OCI-LY7 (cell line): ENCODE data around the gene LUZP1. TPM values are rescaled to one million over a fixed set of nuclear protein-coding genes. Genes with fewer than 3 reads are reported as not detected.

Source experiments
- BruUV-seq: library from RNA; stranded (reverse); fragments of 400-500 nt; replicated peaks from 2 replicates; lab custom pipeline; 2021; lab: Mats Ljungman, UMichigan
- CTCF ChIA-PET: fragments of 300-600 bp; sonication (Branson Sonifier 250); formaldehyde crosslinking; loops from one replicate; lab custom pipeline; 2022; ENCODE audit warnings: antibody characterized with exemption; ENCODE audit not compliant: unreplicated experiment; lab: Charles Lee
- POLR2A ChIA-PET: fragments of 300-600 bp; sonication (Branson Sonifier 250); formaldehyde crosslinking; loops from one replicate; lab custom pipeline; 2022; ENCODE audit warnings: antibody characterized with exemption; lab: Charles Lee
- DNase-seq: peaks from one replicate; pipeline ENCODE4 v3.0.0-alpha.2; 2015; ENCODE audit warnings: low spot score
- H2AFZ ChIP-seq: fragments of 200-600 bp; sonication (generic), shearing (Covaris generic); 2 replicates; pipeline ENCODE4 v1.6.1; 2014; ENCODE audit warnings: mild to moderate bottlenecking, antibody characterized with exemption, low read length, moderate library complexity
- H3K27ac ChIP-seq: fragments of 200-600 bp; sonication (generic); 2 replicates; pipeline ENCODE4 v1.5.1; 2014; ENCODE audit warnings: mixed run types, low read depth, mild to moderate bottlenecking, moderate library complexity, low read length, inconsistent platforms; ENCODE audit not compliant: poor library complexity, severe bottlenecking
- H3K36me3 ChIP-seq: fragments of 200-600 bp; sonication (generic); 2 replicates; pipeline ENCODE4 v1.6.1; 2014; ENCODE audit warnings: mild to moderate bottlenecking, antibody characterized with exemption, low read length, moderate library complexity, mixed read lengths; ENCODE audit not compliant: insufficient read depth
- H3K4me1 ChIP-seq: fragments of 200-600 bp; sonication (generic); 2 replicates; pipeline ENCODE4 v1.5.1; 2014; ENCODE audit warnings: mild to moderate bottlenecking, low read length; ENCODE audit not compliant: insufficient read depth, poor library complexity, severe bottlenecking
- H3K4me2 ChIP-seq: fragments of 200-600 bp; sonication (generic); 2 replicates; pipeline ENCODE4 v1.6.1; 2014; ENCODE audit warnings: mild to moderate bottlenecking, low read length
- H3K4me3 ChIP-seq: fragments of 200-600 bp; sonication (generic); 2 replicates; pipeline ENCODE4 v1.5.1; 2014; ENCODE audit warnings: mild to moderate bottlenecking, low read depth, low read length; ENCODE audit not compliant: poor library complexity, severe bottlenecking
- H3K79me2 ChIP-seq: fragments of 200-600 bp; sonication (generic); 2 replicates; pipeline ENCODE4 v1.6.1; 2016; ENCODE audit warnings: low read depth, mild to moderate bottlenecking, low read length, moderate library complexity, mixed read lengths; ENCODE audit not compliant: insufficient read depth
- H3K9me2 ChIP-seq: fragments of 200-600 bp; sonication (generic); 2 replicates; pipeline ENCODE4 v1.6.1; 2016; ENCODE audit warnings: mild to moderate bottlenecking, low read length, mixed read lengths; ENCODE audit not compliant: insufficient read depth
- H3K9me3 ChIP-seq: fragments of 200-600 bp; sonication (generic); 2 replicates; pipeline ENCODE4 v1.6.1; 2014; ENCODE audit warnings: mild to moderate bottlenecking, mixed run types, low read length, mixed read lengths
- H4K20me1 ChIP-seq: fragments of 200-600 bp; sonication (generic); 2 replicates; pipeline ENCODE4 v1.6.1; 2014; ENCODE audit warnings: mild to moderate bottlenecking, antibody characterized with exemption, low read length, moderate library complexity, mixed read lengths; ENCODE audit not compliant: insufficient read depth
- CTCF ChIP-seq: fragments of 200-600 bp; sonication (generic); conservative IDR thresholded peaks from 2 replicates; pipeline ENCODE4 v1.5.1; 2014; ENCODE audit warnings: mild to moderate bottlenecking, antibody characterized with exemption, low read length, moderate library complexity, mixed read lengths
- EZH2phosphoT487 ChIP-seq: fragments of 200-600 bp; sonication (generic); IDR thresholded peaks from 2 replicates; pipeline ENCODE4 v1.6.1; 2018; ENCODE audit warnings: low read depth, borderline replicate concordance, mild to moderate bottlenecking, mixed run types, antibody characterized with exemption, low read length, moderate library complexity, mixed read lengths
- intact Hi-C: fragments of 100-400 bp; cut with micrococcal nuclease; formaldehyde crosslinking; loops from one replicate; pipeline ENCODE4 v1.10.0; 2022; ENCODE audit not compliant: unreplicated experiment
- total RNA-seq, 2 experiments: library from RNA; depleted of rRNA in 1 of 2; stranded (reverse); fragments of >200 nt in 1 of 2; shearing (Covaris generic) in 1 of 2; gene quantifications; 2 replicates each; pipeline ENCODE4 v1.2.3, GENCODE V29; 2014 to 2022

LUZP1 gene
- total RNA-seq, 2 experiments from 2014 or later = 7.6 to 13.6 TPM

DNA sequence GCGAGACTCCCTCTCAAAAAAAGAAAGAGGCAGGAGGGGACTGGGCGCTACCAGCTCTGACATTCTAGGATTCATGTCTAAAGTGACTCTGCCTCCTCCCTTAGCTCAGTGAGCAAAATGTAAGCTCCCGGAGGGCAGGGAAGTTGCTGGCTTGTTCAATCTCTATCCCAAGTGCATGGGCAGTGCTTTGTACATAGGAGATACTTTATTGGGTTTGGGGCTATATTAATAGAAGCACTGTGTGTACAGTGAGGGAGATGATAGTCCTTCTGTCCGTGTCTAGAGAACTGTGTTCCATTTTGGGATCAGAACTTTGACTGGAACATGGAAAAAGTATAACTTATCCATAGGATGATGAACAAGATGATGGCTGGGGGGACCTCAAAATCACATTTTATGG lies 16.7 kb upstream of the LUZP1 start:
- Histone ChIP-seq H4K20me1 (no peaks in the 10 kb centered on the region), H3K4me3 (no peak overlapping the region), H3K36me3 (no peaks in the 10 kb centered on the region), H3K4me1 (peaks cover 2% of the 10 kb centered on the region), H3K9me3 (no peaks in the 10 kb centered on the region), H3K4me2 (no peak overlapping the region), H2AFZ (no peak overlapping the region), H3K9me2 (no peaks in the 10 kb centered on the region), H3K79me2 (no peaks in the 10 kb centered on the region), H3K27ac (no peak overlapping the region)
- intact Hi-C loops = no loop called here
- BruUV-seq = no TSS peak
- TF ChIP-seq CTCF (no peak), EZH2phosphoT487 (no peak)
- DNase-seq = no peak
- ChIA-PET CTCF (interaction anchor here (0.9 to 3.1 kb wide), 3 partner anchors 28 to 91 kb away, joined by 3 to 30 read pairs (median 4); no protein-coding TSS in a partner anchor), POLR2A (interaction anchor here (0.6 kb wide), 1 partner anchor 37 kb away, joined by 5 read pairs; no protein-coding TSS in a partner anchor)

DNA sequence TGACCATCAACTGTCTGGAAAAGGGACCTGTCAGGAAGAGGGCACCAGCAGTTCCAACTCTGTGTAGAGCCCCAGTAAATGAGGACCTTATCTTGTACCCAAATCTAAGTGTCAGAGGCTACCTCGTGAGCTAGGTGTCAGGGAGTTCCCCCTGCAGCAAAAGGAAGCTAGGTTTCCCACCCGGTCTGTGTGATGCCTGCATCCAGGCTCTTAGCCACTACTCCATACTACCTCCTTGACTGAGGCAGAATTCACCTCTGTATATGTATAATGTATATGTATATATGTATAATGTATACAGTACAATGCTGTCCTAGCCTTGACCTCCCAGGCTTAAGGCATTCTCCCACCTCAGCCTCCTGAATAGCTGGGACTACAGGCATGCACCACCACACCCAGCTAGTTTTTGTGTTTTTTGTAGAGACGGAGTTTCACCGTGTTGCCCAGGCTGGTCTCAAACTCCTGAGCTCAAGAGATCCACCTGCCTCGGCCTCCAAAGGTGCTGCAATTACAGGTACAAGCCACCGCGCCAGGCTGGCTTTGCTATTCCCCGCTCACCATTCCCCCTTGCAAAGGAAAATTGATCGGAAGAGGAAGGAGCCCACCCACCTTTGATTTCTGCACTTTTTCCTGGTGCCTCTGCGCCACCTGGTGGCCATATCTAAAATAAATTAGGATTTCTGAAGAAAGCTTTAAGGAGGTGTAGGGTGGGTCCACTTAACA lies 15.7 kb upstream of the LUZP1 start:
- H3K4me3 ChIP-seq = no peak overlapping the region
- no peaks in the 10 kb centered on the region for H4K20me1 ChIP-seq
- H3K36me3 ChIP-seq = no peaks in the 10 kb centered on the region
- no peaks in the 10 kb centered on the region for H3K9me3 ChIP-seq
- no peaks in the 10 kb centered on the region for H3K9me2 ChIP-seq
- peak; percentile 69 for DNase-seq
- CTCF ChIA-PET = interaction anchor here (0.7 to 3.1 kb wide), 3 partner anchors 65 to 89 kb away, joined by 3 to 30 read pairs (median 6); no protein-coding TSS in a partner anchor
- H2AFZ ChIP-seq = no peak overlapping the region
- H3K4me2 ChIP-seq = peak overlapping the region; percentile 40; the same call in 1 of the 2 replicates
- H3K27ac ChIP-seq = no peak overlapping the region
- POLR2A ChIA-PET = interaction anchor here (0.6 to 1.5 kb wide), 7 partner anchors 11 to 86 kb away, joined by 3 to 5 read pairs (median 3); no protein-coding TSS in a partner anchor
- BruUV-seq = no TSS peak
- peaks cover 12% of the 10 kb centered on the region for H3K4me1 ChIP-seq
- no peaks in the 10 kb centered on the region for H3K79me2 ChIP-seq
- intact Hi-C loops = loop anchor here (1.0 kb wide), 2 partner anchors 86 to 208 kb away; no protein-coding TSS in a partner anchor
- no peak for TF ChIP-seq EZH2phosphoT487
- TF ChIP-seq CTCF = peak; percentile 89
